HEK293 (cell line): ENCODE data around the gene CAB39L.
A peak's percentile ranks its signal among the peaks of the same experiment; 100 is the strongest.

Experiments used
- CTCF ChIA-PET: fragments of 350-600 bp; formaldehyde crosslinking; extraction: SDS; loops from one replicate; lab custom pipeline; 2021; ENCODE audit warnings: antibody characterized with exemption; lab: Yijun Ruan, JAX
- POLR2A ChIA-PET: fragments of 300-600 bp; formaldehyde crosslinking; extraction: SDS; loops from one replicate; lab custom pipeline; 2020; ENCODE audit warnings: antibody characterized with exemption, inconsistent platforms; lab: Yijun Ruan, JAX
- H3K27ac ChIP-seq: fragments of 200-500 bp; sonication (Bioruptor generic); 2 replicates; pipeline ENCODE4 v1.5.1; 2014; ENCODE audit warnings: low read depth, low read length, control low read depth, inconsistent platforms; ENCODE audit errors: extremely low read depth
- H3K36me3 ChIP-seq, 2 experiments: fragments of 200-500 bp in 1 of 2; sonication (Bioruptor generic) in 1 of 2; 1 replicate in 1 of 2; 2 replicates in 1 of 2; pipeline ENCODE4 v1.5.1; 2014 to 2017; ENCODE audit warnings: inconsistent platforms in 2 of 2, low read length in 2 of 2; ENCODE audit not compliant: control insufficient read depth in 2 of 2, insufficient read depth in 1 of 2
- H3K4me1 ChIP-seq: fragments of 200-500 bp; sonication (Bioruptor generic); 2 replicates; pipeline ENCODE4 v1.5.1; 2014; ENCODE audit warnings: mild to moderate bottlenecking, low read length, inconsistent platforms; ENCODE audit not compliant: control insufficient read depth, insufficient read depth
- H3K4me3 ChIP-seq: 2 replicates; pipeline ENCODE4 v1.5.1; 2011; ENCODE audit warnings: low read depth, mild to moderate bottlenecking, control low read depth, low read length, moderate library complexity
- H3K9me3 ChIP-seq: fragments of 200-500 bp; sonication (Bioruptor generic); 2 replicates; pipeline ENCODE4 v1.5.1; 2014; ENCODE audit warnings: low read depth, low read length, inconsistent platforms; ENCODE audit not compliant: control insufficient read depth, insufficient read depth
- AEBP2 ChIP-seq: fragments of 450-650 bp; formaldehyde crosslinking; IDR thresholded peaks from 2 replicates; pipeline ENCODE4 v1.5.1; 2016; ENCODE audit warnings: missing biosample characterization, missing genetic modification characterization, borderline replicate concordance
- CTCF ChIP-seq: fragments of 450-650 bp; formaldehyde crosslinking; IDR thresholded peaks from 2 replicates; pipeline ENCODE4 v1.5.1; 2016; ENCODE audit warnings: missing biosample characterization, missing genetic modification characterization
- GLI4 ChIP-seq: fragments of 450-650 bp; formaldehyde crosslinking; IDR thresholded peaks from 2 replicates; pipeline ENCODE4 v1.5.1; 2016; ENCODE audit warnings: missing biosample characterization, missing genetic modification characterization
- HIC1 ChIP-seq: fragments of 450-650 bp; formaldehyde crosslinking; IDR thresholded peaks from 2 replicates; pipeline ENCODE4 v1.5.1; 2016; ENCODE audit warnings: missing biosample characterization, missing genetic modification characterization
- HOXC10 ChIP-seq: sonication (generic); formaldehyde crosslinking; IDR thresholded peaks from 2 replicates; pipeline ENCODE4 v1.8.1; 2023; ENCODE audit warnings: mild to moderate bottlenecking, missing genetic modification reagents
- PATZ1 ChIP-seq: fragments of 450-650 bp; formaldehyde crosslinking; IDR thresholded peaks from 2 replicates; pipeline ENCODE4 v1.5.1; 2016; ENCODE audit warnings: missing biosample characterization, missing genetic modification characterization
- PRDM1 ChIP-seq: fragments of 450-650 bp; formaldehyde crosslinking; IDR thresholded peaks from 2 replicates; pipeline ENCODE4; 2016; ENCODE audit warnings: missing biosample characterization, missing genetic modification characterization
- SCRT2 ChIP-seq: fragments of 450-650 bp; formaldehyde crosslinking; IDR thresholded peaks from 2 replicates; pipeline ENCODE4 v1.5.1; 2016; ENCODE audit warnings: missing biosample characterization, missing genetic modification characterization
- ZBTB21 ChIP-seq: fragments of 450-650 bp; formaldehyde crosslinking; IDR thresholded peaks from 2 replicates; pipeline ENCODE4 v1.5.1; 2017; ENCODE audit warnings: missing biosample characterization, missing genetic modification characterization
- ZEB2 ChIP-seq: fragments of 450-650 bp; formaldehyde crosslinking; IDR thresholded peaks from 2 replicates; pipeline ENCODE4 v1.5.1; 2016; ENCODE audit warnings: missing biosample characterization, missing genetic modification characterization
- ZNF155 ChIP-seq: fragments of 450-650 bp; formaldehyde crosslinking; IDR thresholded peaks from 2 replicates; pipeline ENCODE4 v1.5.1; 2016; ENCODE audit warnings: missing biosample characterization, missing genetic modification characterization
- ZNF16 ChIP-seq: fragments of 450-650 bp; formaldehyde crosslinking; IDR thresholded peaks from 2 replicates; pipeline ENCODE4 v1.5.1; 2016; ENCODE audit warnings: low read depth, missing biosample characterization, missing genetic modification characterization
- ZNF175 ChIP-seq: fragments of 450-650 bp; formaldehyde crosslinking; IDR thresholded peaks from 2 replicates; pipeline ENCODE4 v1.5.1; 2016; ENCODE audit warnings: missing biosample characterization, missing genetic modification characterization
- ZNF18 ChIP-seq: fragments of 450-650 bp; formaldehyde crosslinking; IDR thresholded peaks from 2 replicates; pipeline ENCODE4 v1.5.1; 2016; ENCODE audit warnings: missing biosample characterization, missing genetic modification characterization
- ZNF2 ChIP-seq: fragments of 450-650 bp; formaldehyde crosslinking; IDR thresholded peaks from 2 replicates; pipeline ENCODE4 v1.5.1; 2016; ENCODE audit warnings: missing biosample characterization, missing genetic modification characterization
- ZNF350 ChIP-seq: fragments of 450-650 bp; formaldehyde crosslinking; IDR thresholded peaks from 2 replicates; pipeline ENCODE4 v1.5.0; 2017; ENCODE audit warnings: missing biosample characterization, mild to moderate bottlenecking, missing genetic modification characterization
- ZNF37A ChIP-seq: fragments of 450-650 bp; IDR thresholded peaks from 2 replicates; pipeline ENCODE4 v1.5.1; 2018; ENCODE audit warnings: missing biosample characterization, missing genetic modification characterization
- ZNF391 ChIP-seq: fragments of 450-650 bp; formaldehyde crosslinking; IDR thresholded peaks from 2 replicates; pipeline ENCODE4 v1.5.1; 2016; ENCODE audit warnings: low read depth, missing biosample characterization, missing genetic modification characterization, borderline replicate concordance
- ZNF510 ChIP-seq: fragments of 450-650 bp; formaldehyde crosslinking; IDR thresholded peaks from 2 replicates; pipeline ENCODE4 v1.5.1; 2018; ENCODE audit warnings: mild to moderate bottlenecking, missing genetic modification characterization, missing biosample characterization; ENCODE audit not compliant: insufficient replicate concordance
- ZNF561 ChIP-seq: fragments of 450-650 bp; IDR thresholded peaks from 2 replicates; pipeline ENCODE4 v1.5.1; 2018; ENCODE audit warnings: missing biosample characterization, missing genetic modification characterization, borderline replicate concordance
- ZNF660 ChIP-seq: fragments of 450-650 bp; IDR thresholded peaks from 2 replicates; pipeline ENCODE4 v1.5.1; 2018; ENCODE audit warnings: missing biosample characterization, mild to moderate bottlenecking, missing genetic modification characterization
- ZNF776 ChIP-seq: fragments of 450-650 bp; formaldehyde crosslinking; IDR thresholded peaks from 2 replicates; pipeline ENCODE4 v1.5.0; 2017; ENCODE audit warnings: missing biosample characterization, missing genetic modification characterization, borderline replicate concordance
- ZNF843 ChIP-seq: fragments of 450-650 bp; formaldehyde crosslinking; IDR thresholded peaks from 2 replicates; pipeline ENCODE4 v1.5.1; 2016; ENCODE audit warnings: missing biosample characterization, missing genetic modification characterization
- ZSCAN30 ChIP-seq: fragments of 450-650 bp; IDR thresholded peaks from 2 replicates; pipeline ENCODE4 v1.5.1; 2018; ENCODE audit warnings: missing biosample characterization, mild to moderate bottlenecking, missing genetic modification characterization, moderate library complexity
- ZXDB ChIP-seq: fragments of 450-650 bp; formaldehyde crosslinking; IDR thresholded peaks from 2 replicates; pipeline ENCODE4 v1.5.1; 2016; ENCODE audit warnings: missing biosample characterization, missing genetic modification characterization

CAB39L gene

GRCh38 chr13:49300739-49301589 is 142.9 kb downstream of the CAB39L start (continued):
- TF ChIP-seq ZNF660 (tag by site-specific recombination) = 0 out of 2 replicates have a peak, but pooled peaks have one; percentile 63
- TF ChIP-seq PATZ1 = peak; percentile 70; the same call in 1 of the 2 replicates
- peak; percentile 70 for TF ChIP-seq ZSCAN30 (tag by site-specific recombination)
- TF ChIP-seq ZNF2 (tag by site-specific recombination) = peak; percentile 70; the same call in 1 of the 2 replicates
- TF ChIP-seq ZNF16 (tag by site-specific recombination) = peak; percentile 97
- TF ChIP-seq ZNF776 = no peak
- peak; percentile 71 for TF ChIP-seq CTCF
- peak; percentile 33; the same call in 1 of the 2 replicates for TF ChIP-seq SCRT2 (tag by site-specific recombination)
- TF ChIP-seq ZXDB (tag by site-specific recombination) = no peak
- TF ChIP-seq ZNF175 (tag by site-specific recombination) = no peak
- no peak for TF ChIP-seq GLI4
- TF ChIP-seq HOXC10 (CRISPR knock-in tag) = no peak
- TF ChIP-seq ZNF37A = no peak
- 0 out of 2 replicates have a peak, but pooled peaks have one; percentile 26 for TF ChIP-seq ZEB2 (tag by site-specific recombination)
- TF ChIP-seq ZNF391 = 0 out of 2 replicates have a peak, but pooled peaks have one; percentile 20
- TF ChIP-seq ZNF510 (tag by site-specific recombination) = no peak
- TF ChIP-seq ZNF18 = no peak
- no peak for TF ChIP-seq ZBTB21 (tag by site-specific recombination)

- Histone ChIP-seq H3K27ac (no peak overlapping the region), H3K9me3 (no peaks in the 10 kb centered on the region), H3K4me1 (no peaks in the 10 kb centered on the region), H3K36me3 (no peaks in the 10 kb centered on the region), H3K4me3 (no peak overlapping the region)
- POLR2A ChIA-PET = no interaction called here
- CTCF ChIA-PET = interaction anchor here (0.6 to 1.7 kb wide), 9 partner anchors 8 to 306 kb away, joined by 3 to 7 read pairs (median 4); no protein-coding TSS in a partner anchor
- no peak for TF ChIP-seq HIC1 (tag by site-specific recombination)
- TF ChIP-seq ZNF350 (tag by site-specific recombination) = no peak
- no peak for TF ChIP-seq ZBTB21 (tag by site-specific recombination)
- TF ChIP-seq GLI4 = no peak
- 0 out of 2 replicates have a peak, but pooled peaks have one; percentile 9 for TF ChIP-seq PRDM1 (tag by site-specific recombination)
- no peak for TF ChIP-seq ZNF561 (tag by site-specific recombination)
- no peak for TF ChIP-seq AEBP2 (tag by site-specific recombination)
- no peak for TF ChIP-seq ZNF155 (tag by site-specific recombination)
- TF ChIP-seq ZNF843 = no peak
These were observed 143.6 kb downstream of the CAB39L start for GRCh38 chr13:49300276-49300675.
